IPS-18a (cell line): ENCODE measurements around the gene TIGD3.

Experiments used
- H3K27ac ChIP-seq: one replicate; pipeline ENCODE4 v1.5.1; 2013; ENCODE audit warnings: low read length
- H3K27me3 ChIP-seq: one replicate; pipeline ENCODE4 v1.6.1; 2013; ENCODE audit warnings: mild to moderate bottlenecking, low read length; ENCODE audit not compliant: control insufficient read depth, insufficient read depth
- H3K36me3 ChIP-seq: one replicate; pipeline ENCODE4 v1.6.1; 2013; ENCODE audit warnings: low read depth, low read length; ENCODE audit not compliant: control insufficient read depth
- H3K4me1 ChIP-seq: one replicate; pipeline ENCODE4 v1.6.1; 2013; ENCODE audit warnings: low read depth, low read length; ENCODE audit not compliant: control insufficient read depth
- H3K4me3 ChIP-seq: one replicate; pipeline ENCODE4 v1.5.1; 2013; ENCODE audit warnings: low read length
- H3K9ac ChIP-seq: one replicate; pipeline ENCODE4 v1.6.1; 2013; ENCODE audit warnings: mild to moderate bottlenecking, low read length, moderate library complexity
- H3K9me3 ChIP-seq: one replicate; pipeline ENCODE4 v1.6.1; 2013; ENCODE audit warnings: low read depth, low read length; ENCODE audit not compliant: control insufficient read depth

The TIGD3 gene

GRCh38 chr11:65315204-65315865 lies 39.2 kb upstream of the TIGD3 start:
- peak overlapping the region; percentile 80 for H3K9ac ChIP-seq

GRCh38 chr11:65315866-65316226 lies 38.7 kb upstream of the TIGD3 start:
- no peaks in the 10 kb centered on the region for H3K9me3 ChIP-seq
- H3K36me3 ChIP-seq = peaks cover 4% of the 10 kb centered on the region
- peak overlapping the region; percentile 80 for H3K9ac ChIP-seq
- peaks cover 16% of the 10 kb centered on the region for H3K27me3 ChIP-seq
- H3K27ac ChIP-seq = no peak overlapping the region
- H3K4me1 ChIP-seq = peaks cover 14% of the 10 kb centered on the region
- H3K4me3 ChIP-seq = peak overlapping the region; percentile 80

More at GRCh38 chr11:65315204-65315865, 39.2 kb upstream of the TIGD3 start:
- H3K4me3 ChIP-seq = peak overlapping the region; percentile 80
- H3K9me3 ChIP-seq = no peaks in the 10 kb centered on the region
- H3K27ac ChIP-seq = no peak overlapping the region
- peaks cover 16% of the 10 kb centered on the region for H3K27me3 ChIP-seq
- no peaks in the 10 kb centered on the region for H3K36me3 ChIP-seq
- H3K4me1 ChIP-seq = peaks cover 14% of the 10 kb centered on the region

GRCh38 chr11:65316227-65317024 lies 38.1 kb upstream of the TIGD3 start:
- H3K27ac ChIP-seq = no peak overlapping the region
- H3K27me3 ChIP-seq = peaks cover 16% of the 10 kb centered on the region
- peak overlapping the region; percentile 80 for H3K9ac ChIP-seq
- no peaks in the 10 kb centered on the region for H3K9me3 ChIP-seq
- H3K4me3 ChIP-seq = peak overlapping the region; percentile 80
- H3K36me3 ChIP-seq = peaks cover 10% of the 10 kb centered on the region
- H3K4me1 ChIP-seq = peaks cover 14% of the 10 kb centered on the region

GRCh38 chr11:65317025-65317786 lies 37.3 kb upstream of the TIGD3 start:
- Histone ChIP-seq H3K9ac (peak overlapping the region; percentile 33), H3K27ac (no peak overlapping the region), H3K4me3 (peak overlapping the region; percentile 39)

GRCh38 chr11:65320386-65321075 lies 34.0 kb upstream of the TIGD3 start:
- H3K4me3 ChIP-seq = no peak overlapping the region
- H3K27ac ChIP-seq = no peak overlapping the region
- H3K9me3 ChIP-seq = no peaks in the 10 kb centered on the region
- H3K9ac ChIP-seq = no peak overlapping the region
- H3K27me3 ChIP-seq = no peaks in the 10 kb centered on the region
- peaks cover 14% of the 10 kb centered on the region for H3K4me1 ChIP-seq
- peaks cover 21% of the 10 kb centered on the region for H3K36me3 ChIP-seq

More at GRCh38 chr11:65317025-65317786, 37.3 kb upstream of the TIGD3 start:
- Histone ChIP-seq H3K36me3 (peaks cover 17% of the 10 kb centered on the region), H3K27me3 (peaks cover 16% of the 10 kb centered on the region), H3K4me1 (peaks cover 14% of the 10 kb centered on the region), H3K9me3 (no peaks in the 10 kb centered on the region)

- Histone ChIP-seq H3K4me3 (no peak overlapping the region), H3K9me3 (no peaks in the 10 kb centered on the region), H3K4me1 (peaks cover 14% of the 10 kb centered on the region), H3K36me3 (peaks cover 21% of the 10 kb centered on the region), H3K27ac (no peak overlapping the region), H3K9ac (no peak overlapping the region), H3K27me3 (no peaks in the 10 kb centered on the region)
Observed at GRCh38 chr11:65321076-65321475, 33.5 kb upstream of the TIGD3 start.

GRCh38 chr11:65321828-65322485 lies 32.6 kb upstream of the TIGD3 start:
- peaks cover 7% of the 10 kb centered on the region for H3K4me1 ChIP-seq
- H3K9ac ChIP-seq = no peak overlapping the region
- no peak overlapping the region for H3K27ac ChIP-seq
- H3K27me3 ChIP-seq = no peaks in the 10 kb centered on the region
- H3K9me3 ChIP-seq = no peaks in the 10 kb centered on the region
- H3K36me3 ChIP-seq = peaks cover 21% of the 10 kb centered on the region
- H3K4me3 ChIP-seq = no peak overlapping the region

- H3K27ac ChIP-seq = no peak overlapping the region
- no peaks in the 10 kb centered on the region for H3K9me3 ChIP-seq
- H3K36me3 ChIP-seq = peaks cover 21% of the 10 kb centered on the region
- no peaks in the 10 kb centered on the region for H3K4me1 ChIP-seq
- H3K27me3 ChIP-seq = no peaks in the 10 kb centered on the region
- no peak overlapping the region for H3K4me3 ChIP-seq
- no peak overlapping the region for H3K9ac ChIP-seq
Observed at GRCh38 chr11:65323813-65324212, 30.7 kb upstream of the TIGD3 start.

GRCh38 chr11:65325435-65325834 lies 29.1 kb upstream of the TIGD3 start:
- H3K27me3 ChIP-seq = no peaks in the 10 kb centered on the region
- H3K9ac ChIP-seq = no peak overlapping the region
- no peaks in the 10 kb centered on the region for H3K4me1 ChIP-seq
- no peaks in the 10 kb centered on the region for H3K9me3 ChIP-seq
- peaks cover 20% of the 10 kb centered on the region for H3K36me3 ChIP-seq
- no peak overlapping the region for H3K4me3 ChIP-seq
- H3K27ac ChIP-seq = no peak overlapping the region

GRCh38 chr11:65327021-65327420 lies 27.5 kb upstream of the TIGD3 start:
- Histone ChIP-seq H3K27me3 (no peaks in the 10 kb centered on the region), H3K9me3 (no peaks in the 10 kb centered on the region), H3K4me3 (no peak overlapping the region), H3K36me3 (peaks cover 4% of the 10 kb centered on the region), H3K27ac (no peak overlapping the region), H3K9ac (no peak overlapping the region), H3K4me1 (no peaks in the 10 kb centered on the region)
